NCI-H1048 (cell line): Measurements from ENCODE around the gene KCNH3.
"Not testable (repeated sequence)": the region's sequence is repeated elsewhere in the genome, so short reads cannot be mapped to it uniquely, and the experiment has no call there.

Experiments used
- DNase-seq: peaks from one replicate; lab custom pipeline; 2025; lab: John Stamatoyannopoulos, UW

The KCNH3 gene

DNA sequence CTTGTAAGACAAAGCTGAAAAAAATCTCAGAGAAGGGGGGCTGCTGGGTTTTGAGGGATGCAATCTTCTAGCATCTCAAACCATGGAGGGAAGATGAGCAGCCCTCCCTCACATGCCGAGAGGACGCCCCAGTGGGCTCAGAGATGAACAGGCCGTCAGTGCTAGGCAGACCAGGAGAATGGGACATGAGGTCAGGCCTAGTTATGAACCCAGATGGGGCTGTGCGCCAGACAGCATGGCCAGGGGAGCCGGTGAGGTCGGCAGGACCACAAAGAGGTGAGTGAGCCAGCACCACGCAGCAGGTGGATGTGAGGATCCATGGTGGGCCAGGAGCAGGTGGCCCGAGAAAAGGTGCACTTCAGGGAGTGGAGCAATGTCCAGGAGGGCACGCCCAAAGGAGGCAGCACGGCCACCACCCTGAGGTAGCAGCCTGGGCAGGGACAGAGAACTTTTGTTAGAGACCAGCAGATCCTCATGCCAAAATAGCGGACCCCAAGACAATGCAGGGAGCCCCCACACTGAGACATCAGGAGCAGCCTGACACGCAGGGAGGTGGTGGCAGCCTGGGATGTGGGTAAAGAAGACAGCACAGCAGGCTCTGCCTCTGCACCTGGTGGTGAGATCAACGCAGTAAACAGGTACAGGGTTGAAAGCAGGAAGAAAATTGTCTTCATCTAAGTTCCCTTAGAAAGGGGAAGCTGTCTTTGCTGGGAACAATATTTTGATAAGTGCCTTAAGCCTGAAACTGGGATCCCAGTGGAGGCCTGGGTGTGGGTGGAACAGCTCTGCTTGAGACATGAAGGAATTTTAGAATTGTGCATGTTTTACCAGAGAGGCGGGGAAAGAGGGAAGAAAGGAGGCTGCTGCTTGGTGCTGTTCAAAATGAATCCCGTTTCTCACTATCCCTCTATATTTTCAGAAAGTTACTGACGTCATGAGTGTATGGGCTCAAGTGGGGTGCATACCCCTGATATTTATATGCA, 46.9 kb downstream of the KCNH3 start:
- DNase-seq: no peak

- DNase-seq: no peak
These were observed 48.5 kb downstream of the KCNH3 start for GRCh38 chr12:49587174-49587908.

DNA sequence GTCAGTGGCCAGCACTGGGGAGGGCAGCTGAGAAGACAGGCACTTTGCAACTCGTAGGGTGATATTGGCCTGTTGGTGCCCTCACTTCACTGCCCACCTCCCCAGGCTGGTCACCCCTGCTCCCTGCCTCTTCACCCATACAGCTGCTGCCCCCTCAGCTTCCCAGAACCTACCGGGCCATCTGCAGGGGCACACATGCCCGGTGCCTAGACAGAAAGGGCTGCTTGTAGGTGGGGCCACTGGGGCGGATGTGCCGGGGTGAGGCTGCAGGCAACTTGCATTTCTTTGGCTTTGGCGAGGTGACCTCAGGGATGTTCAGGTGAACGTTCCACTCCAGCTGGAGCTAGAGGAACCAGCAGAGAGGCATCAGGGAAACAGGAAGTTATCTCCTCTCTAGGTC, 49.5 kb downstream of the KCNH3 start:
- DNase-seq: no peak

DNA sequence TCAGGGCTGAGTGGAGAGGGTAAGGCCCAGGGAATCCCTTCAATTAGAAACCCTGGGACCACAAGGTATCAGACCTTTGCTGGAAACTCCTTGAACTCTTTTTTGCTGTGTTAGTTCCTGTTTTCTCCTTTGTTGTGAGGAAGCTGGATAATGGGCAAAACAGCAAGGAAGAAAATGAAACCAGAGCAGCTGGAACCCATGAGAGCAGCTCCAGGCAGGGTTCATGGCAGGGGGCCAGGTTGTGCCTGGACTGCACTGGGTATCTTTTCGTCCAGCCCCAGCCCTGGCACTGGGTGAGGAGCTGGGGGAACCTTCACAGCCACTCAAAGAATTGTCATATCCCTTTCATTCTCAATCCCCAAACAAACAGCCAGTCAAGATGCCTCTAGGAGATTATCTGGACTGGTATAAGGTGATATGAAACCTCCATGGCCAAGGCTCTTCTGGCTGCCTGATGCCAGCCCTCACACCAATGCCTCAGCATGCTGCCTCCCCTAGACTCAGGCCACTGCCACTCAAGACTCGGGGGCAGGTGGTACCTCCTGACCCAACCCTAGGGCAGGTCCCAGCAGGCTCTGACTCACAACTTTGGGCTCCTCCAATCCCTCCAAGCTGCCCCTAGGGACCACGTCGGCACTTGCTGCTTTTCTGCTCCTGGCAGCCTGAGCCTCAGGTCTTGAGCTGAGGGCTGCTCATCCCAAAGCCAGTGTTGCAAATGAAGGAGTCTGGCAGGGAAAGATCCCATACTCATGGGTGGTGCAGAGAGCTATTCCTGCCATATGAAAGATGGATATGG, 50.1 kb downstream of the KCNH3 start:
- no peak for DNase-seq

- DNase-seq: no peak
These were observed 59.7 kb downstream of the KCNH3 start for GRCh38 chr12:49598527-49598926.

GRCh38 chr12:49599961-49600360, 61.1 kb downstream of the KCNH3 start:
- no peak for DNase-seq

DNA sequence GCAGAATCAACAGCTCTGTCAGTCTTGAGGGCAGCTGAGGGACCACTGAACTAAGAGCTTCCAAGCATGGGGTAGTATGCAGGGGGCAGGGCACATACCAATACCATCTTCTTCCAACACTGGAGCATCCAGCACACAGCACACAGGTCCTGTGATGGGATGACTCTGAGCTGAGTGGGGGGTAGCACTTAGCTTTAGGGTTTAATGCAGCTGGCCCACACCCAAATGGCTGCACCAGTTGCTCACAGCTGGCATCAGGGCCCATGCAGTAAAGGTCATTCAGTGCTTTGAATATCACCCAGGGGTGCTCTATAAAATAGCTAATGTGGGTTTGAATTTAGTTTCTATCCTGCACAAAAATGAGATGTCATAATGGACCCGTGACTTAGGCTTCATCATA, 64.9 kb downstream of the KCNH3 start:
- no peak for DNase-seq

DNA sequence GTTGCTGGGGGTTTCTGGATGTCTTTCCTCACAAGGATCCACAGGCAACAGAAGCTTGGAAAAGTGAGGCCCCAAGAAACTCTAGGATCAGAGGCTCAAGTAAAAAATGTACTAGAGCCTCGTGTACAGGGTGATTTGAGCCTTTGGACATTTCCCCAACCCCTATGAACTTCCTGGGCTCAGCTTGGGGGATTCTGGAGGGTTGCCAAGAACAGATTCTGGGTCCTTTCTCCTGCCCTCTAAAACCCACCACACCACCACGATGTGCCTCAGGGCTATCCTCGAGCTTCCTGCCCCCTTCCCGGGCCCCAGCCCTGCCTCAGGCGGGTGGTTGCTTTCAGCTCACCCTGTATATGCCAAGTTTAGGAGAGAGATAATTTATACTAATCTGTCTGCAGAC, 66.0 kb downstream of the KCNH3 start:
- no peak for DNase-seq

DNA sequence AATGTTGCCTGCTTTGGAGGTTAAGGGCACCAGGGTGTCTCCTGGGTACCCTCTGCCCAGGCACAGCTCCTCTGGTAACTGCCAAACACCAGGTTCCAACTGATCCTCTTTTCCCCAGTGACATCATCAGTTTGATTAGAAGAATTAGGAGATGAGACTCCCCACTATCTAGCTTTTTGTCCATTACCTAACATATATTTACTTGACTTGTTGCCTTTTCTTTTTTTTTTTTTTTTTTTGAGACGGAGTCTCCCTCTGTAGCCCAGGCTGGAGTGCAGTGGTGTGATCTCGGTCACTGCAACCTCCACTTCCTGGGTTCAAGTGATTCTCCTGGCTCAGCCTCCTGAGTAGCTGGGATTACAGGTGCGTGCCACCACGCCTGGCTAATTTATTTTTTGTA, 66.7 kb downstream of the KCNH3 start, which contains the start of gene FAM186B:
Gene FAM186B, minus strand, starts transcription at position 101 of the 400 bp plus-strand sequence. CDS start 162 bp downstream, outside the sequence.
- not testable (repeated sequence) for DNase-seq
